ENCODE measurements around the gene SLC25A34. TPM values are rescaled to one million over a fixed set of nuclear protein-coding genes. Genes with fewer than 3 reads are reported as not detected.
"Not testable (repeated sequence)": the region's sequence is repeated elsewhere in the genome, so short reads cannot be mapped to it uniquely, and the experiment has no call there.

The SLC25A34 gene
- total RNA-seq: 1.3 TPM

- no peak for DNase-seq (ENCODE audit: low read depth in 2 of 3, low spot score in 2 of 3)
Measured at GRCh38 chr1:15736038-15736891, at the start of gene SLC25A34. SLC25A34 (plus strand) TSS chr1:15736258; CDS start chr1:15736486, 228 bp downstream.

DNA sequence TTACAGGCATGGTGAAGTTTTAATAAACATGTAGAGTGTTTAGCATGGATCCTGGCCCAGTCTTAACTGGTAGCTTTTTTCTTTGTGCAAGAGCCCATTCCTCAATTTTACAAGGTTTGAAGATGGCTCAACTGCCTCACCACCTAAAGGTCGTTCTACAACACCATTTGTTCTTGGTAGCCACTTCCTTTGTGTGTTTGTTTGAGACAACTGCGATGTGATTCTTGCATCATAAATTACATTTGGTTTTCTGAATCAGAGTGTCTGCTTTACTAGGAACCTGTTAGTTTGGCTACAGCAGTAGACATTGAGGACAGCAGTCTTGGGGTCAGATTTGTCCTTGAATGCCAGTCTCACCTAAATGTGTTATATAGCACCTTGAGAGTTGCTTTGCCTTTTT is 48.6 kb upstream of the SLC25A34 start:
- no peak for DNase-seq (ENCODE audit: low read depth in 2 of 3, low spot score in 2 of 3)

DNA sequence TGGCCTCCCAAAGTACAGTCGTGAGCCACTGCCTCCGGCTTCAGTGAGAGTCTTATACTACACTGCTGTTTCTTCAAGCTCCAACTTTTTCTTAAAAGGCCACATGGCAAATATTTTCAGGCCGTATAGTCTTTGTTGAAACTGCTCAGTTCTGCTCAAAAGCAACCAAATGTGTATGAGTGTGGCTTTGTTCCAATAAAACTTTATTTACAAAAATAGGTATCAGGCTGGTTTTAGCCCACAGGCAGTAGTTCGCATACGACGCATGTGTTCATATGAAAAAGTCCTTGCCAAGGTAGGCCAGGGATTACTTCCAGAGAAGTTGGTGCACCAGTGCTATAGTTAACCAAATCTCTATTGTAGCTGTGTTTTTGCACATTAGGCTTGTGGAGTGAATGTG is 45.7 kb upstream of the SLC25A34 start:
- DNase-seq (ENCODE audit: low read depth in 2 of 3, low spot score in 2 of 3): no peak

- DNase-seq (ENCODE audit: low read depth in 2 of 3, low spot score in 2 of 3): no peak
Measured at GRCh38 chr1:15691434-15692032, 44.5 kb upstream of the SLC25A34 start.

DNA sequence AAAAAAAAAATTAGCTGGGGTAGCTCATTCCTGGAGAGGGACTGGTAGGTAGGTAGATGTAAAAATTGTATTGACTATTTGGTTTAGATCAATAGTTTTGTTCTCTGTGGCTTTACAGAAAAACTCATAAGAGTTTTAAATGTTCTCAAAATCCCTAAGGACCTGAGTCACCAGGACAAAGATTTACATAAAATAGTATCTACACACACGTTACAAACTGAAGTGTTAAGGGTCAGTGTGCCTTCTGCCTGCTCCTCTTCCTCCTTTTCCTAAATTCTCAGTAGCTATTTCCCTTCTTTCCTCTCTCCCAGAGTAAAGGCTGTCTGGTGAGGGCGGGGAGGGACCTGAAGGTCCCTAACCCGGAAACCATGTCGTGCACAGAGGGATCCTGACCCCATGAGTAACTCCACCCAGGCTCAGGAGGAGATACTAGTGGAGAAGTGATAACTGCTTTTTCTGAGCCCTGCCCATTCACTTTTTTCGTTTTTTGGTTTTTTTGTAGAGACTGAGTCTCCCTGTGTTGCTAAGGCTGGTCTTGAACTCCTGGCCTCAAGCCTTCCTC is 43.9 kb upstream of the SLC25A34 start:
- DNase-seq (ENCODE audit: low read depth in 2 of 3, low spot score in 2 of 3): no peak

GRCh38 chr1:15693371-15693770 is 42.7 kb upstream of the SLC25A34 start:
- no peak for DNase-seq (ENCODE audit: low read depth in 2 of 3, low spot score in 2 of 3)

GRCh38 chr1:15696956-15697521 is 39.0 kb upstream of the SLC25A34 start:
- peak in 2 of 3 donors; percentile 69 to 81 for DNase-seq (ENCODE audit: low read depth in 2 of 3, low spot score in 2 of 3)

DNA sequence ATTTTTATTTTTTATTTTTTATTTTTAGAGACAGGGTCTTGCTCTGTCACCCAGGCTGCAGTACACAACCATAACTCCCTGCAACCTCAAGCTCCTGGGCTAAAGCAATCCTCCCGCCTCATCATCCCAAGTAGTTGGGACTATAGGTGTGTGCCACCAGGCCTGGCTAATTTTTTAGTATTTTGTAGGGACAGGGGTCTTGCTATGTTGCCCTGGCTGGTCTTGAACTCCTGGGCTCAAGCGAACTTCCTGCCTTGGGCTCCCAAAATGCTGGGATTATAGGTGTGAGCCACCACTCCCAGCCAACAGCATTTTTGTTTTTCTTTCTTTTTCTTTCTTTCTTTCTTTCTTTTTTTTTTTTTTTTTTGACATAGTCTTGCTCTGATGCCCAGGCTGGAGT is 37.9 kb upstream of the SLC25A34 start:
- no peak for DNase-seq (ENCODE audit: low read depth in 2 of 3, low spot score in 2 of 3)

DNA sequence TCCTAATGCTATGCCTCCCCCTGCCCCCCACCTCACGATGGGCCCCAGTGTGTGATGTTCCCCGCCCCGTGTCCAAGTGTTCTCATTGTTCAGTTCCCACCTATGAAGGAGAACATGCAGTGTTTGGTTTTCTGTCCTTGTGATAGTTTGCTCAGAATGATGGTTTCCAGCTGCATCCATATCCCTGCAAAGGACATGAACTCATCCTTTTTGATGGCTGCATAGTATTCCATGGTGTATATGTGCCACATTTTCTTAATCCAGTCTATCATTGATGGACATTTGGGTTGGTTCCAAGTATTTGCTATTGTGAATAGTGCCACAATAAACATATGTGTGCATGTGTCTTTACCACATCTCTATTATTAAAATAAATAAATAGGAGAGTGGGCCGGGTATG is 36.7 kb upstream of the SLC25A34 start:
- not testable (repeated sequence) for DNase-seq (ENCODE audit: low read depth in 2 of 3, low spot score in 2 of 3)

- no peak for DNase-seq (ENCODE audit: low read depth in 2 of 3, low spot score in 2 of 3)
Measured at GRCh38 chr1:15700508-15700907, 35.5 kb upstream of the SLC25A34 start.

DNA sequence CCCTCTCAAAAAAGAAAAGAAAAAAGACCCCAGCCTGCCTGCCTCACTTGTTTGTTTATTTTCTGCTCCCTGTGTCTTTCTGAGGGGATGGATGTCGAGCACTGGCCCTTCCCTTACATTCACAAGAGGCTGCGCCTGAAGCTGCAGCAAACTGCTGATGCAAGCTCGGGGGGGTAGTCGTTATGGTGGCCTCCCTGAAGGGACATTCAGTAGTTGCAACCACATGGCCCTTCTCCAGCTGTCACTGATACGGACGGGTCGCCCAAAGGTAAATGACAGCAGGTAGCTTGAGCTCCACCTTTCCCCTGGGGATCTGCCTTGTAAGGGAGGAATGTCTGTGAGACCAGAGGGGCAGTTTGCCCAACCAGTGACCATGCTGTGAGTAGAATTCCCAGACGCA is 34.3 kb upstream of the SLC25A34 start:
- no peak for DNase-seq (ENCODE audit: low read depth in 2 of 3, low spot score in 2 of 3)

GRCh38 chr1:15702722-15703550 is 33.1 kb upstream of the SLC25A34 start:
- no peak for DNase-seq (ENCODE audit: low read depth in 2 of 3, low spot score in 2 of 3)

GRCh38 chr1:15703562-15703961 is 32.5 kb upstream of the SLC25A34 start:
- DNase-seq (ENCODE audit: low read depth in 2 of 3, low spot score in 2 of 3): no peak

- no peak for DNase-seq (ENCODE audit: low read depth in 2 of 3, low spot score in 2 of 3)
Measured at GRCh38 chr1:15704526-15705183, 31.4 kb upstream of the SLC25A34 start.

DNA sequence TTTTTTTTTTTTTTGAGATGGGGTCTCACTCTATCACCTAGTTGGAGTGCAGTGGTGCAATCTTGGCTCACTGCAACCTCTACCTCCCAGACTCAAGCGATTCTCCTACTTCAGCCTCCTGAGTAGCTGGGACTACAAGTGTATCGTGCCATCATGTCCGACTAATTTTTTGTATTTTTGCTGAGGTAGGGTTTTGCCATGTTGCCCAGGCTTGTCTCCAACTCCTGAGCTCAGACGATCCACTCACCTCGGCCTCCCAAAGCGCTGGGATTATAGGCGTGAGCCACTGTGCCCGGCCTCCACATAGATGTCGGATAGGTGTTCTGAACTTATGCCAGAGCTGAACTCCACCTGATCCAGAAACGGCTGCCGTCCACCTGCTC is 30.9 kb upstream of the SLC25A34 start:
- DNase-seq (ENCODE audit: low read depth in 2 of 3, low spot score in 2 of 3): no peak

DNA sequence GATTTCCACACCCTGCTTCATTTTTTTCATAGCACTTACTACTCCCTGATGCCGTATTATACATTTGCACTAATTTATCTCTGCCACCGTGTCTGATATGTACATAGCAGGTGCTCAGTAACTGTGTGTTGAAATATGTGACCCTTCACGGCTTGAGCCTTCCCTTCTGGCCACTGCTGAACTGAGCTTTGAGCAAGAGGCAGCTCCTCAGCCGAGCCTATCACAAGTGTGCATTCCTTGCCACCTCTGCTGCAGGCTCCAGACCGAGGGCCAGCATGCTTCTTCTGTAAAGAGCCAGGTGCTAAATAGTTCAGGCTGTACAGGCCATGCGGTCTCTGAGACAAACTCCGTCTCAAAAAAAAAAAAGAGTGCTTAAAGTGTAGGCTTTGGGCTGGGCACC is 29.3 kb upstream of the SLC25A34 start:
- DNase-seq (ENCODE audit: low read depth in 2 of 3, low spot score in 2 of 3): no peak

DNA sequence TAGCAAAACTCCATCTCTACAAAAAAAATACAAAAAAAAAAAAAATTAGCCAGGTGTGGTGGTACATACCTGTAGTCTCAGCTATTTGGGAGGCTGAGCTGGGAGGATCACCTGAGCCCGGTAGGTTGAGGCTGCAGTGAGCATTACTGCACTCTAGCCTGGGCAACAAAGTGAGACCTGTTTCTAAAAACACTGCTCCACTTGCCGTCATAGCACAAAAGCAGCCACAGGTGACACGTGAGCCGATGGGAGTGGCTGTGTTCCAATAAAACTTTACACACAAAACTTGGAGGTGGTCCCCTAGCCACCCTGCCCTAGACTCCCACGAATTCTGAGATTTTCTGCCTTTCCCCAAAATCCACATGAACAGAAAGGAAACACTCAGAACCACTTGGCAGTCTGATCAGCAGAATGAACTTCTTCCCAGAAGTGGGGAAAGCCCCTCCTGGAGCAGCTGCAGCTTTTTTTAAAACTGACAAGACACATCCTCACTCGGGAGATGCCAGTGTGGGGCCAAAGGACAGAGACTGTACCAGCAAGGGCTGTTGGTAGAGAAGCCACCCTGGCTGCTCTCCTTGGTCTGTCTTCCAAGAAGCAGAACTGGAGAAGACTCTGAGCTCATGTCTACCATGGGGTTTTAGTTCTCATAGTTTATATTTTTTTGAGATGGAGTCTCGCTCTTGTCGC is 28.7 kb upstream of the SLC25A34 start:
- DNase-seq (ENCODE audit: low read depth in 2 of 3, low spot score in 2 of 3): no peak

DNA sequence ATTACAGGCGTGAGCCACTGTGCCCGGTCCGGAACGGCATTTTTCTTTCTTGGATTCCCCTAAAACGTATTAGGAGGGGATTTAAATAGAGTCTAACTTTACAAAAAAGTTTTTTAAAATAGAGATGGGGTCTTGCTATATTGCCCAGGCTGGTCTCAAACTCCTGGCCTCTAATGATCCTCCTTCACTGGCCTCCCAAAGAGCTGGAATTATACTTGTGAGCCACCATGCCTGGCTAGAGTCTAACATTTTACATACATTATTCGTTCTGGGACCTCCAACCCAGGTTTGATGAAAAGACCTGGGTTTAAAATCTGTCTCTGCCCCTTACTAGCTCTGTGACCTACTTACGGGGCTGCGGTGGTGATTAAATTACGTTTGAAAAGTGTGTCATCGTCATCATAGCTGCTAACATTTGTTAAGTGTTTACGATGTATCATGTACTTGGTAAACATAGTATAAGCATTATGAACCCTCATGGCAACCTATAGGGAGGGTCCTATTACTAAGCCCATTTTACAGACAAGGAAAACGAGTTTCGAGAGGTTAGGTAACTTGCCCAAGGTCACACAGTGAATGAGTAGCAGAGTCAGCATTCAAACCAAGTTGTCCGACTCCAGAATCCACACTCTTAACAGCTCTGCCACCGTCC is 27.4 kb upstream of the SLC25A34 start:
- DNase-seq (ENCODE audit: low read depth in 2 of 3, low spot score in 2 of 3): no peak

DNA sequence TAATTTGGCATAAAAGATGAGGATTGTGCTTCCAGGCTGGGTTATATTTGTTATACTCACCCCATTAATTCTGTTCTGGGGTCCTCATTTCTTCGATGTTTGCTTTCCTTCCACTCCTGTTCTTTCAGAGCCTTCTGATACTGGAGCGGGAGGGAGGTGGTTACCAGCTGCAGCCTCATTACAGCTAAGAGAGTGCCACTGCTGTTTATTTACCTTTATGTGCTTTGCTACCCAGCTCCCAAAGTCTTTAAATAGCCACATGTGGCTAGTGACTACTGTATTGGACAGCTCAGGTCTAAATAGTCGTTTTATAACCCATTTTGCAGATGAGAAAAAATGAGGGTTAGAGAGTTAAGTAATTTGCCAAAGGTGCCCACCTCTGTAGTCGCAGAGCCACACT is 26.8 kb upstream of the SLC25A34 start:
- no peak for DNase-seq (ENCODE audit: low read depth in 2 of 3, low spot score in 2 of 3)

All from hematopoietic multipotent progenitor cell (in vitro differentiated cells).